Mammary epithelial cell (primary cell): ENCODE results near the gene TSPAN14.

Source experiments
- EZH2 ChIP-seq: IDR thresholded peaks from 2 replicates; pipeline ENCODE4 v1.6.1; 2012; ENCODE audit warnings: low read length, inconsistent platforms, borderline replicate concordance
- TF ChIP-seq, protein P1 (sequence below), 2 donors: IDR thresholded peaks in 1 of 2; conservative IDR thresholded peaks in 1 of 2; 2 replicates each; pipeline ENCODE4 v1.5.1; 2011 to 2012; ENCODE audit warnings: inconsistent platforms in 2 of 2, low read length in 2 of 2, mild to moderate bottlenecking in 2 of 2, control low read depth in 1 of 2, low read depth in 1 of 2; ENCODE audit not compliant: insufficient read depth in 1 of 2; ENCODE audit errors: extremely low read depth in 1 of 2

- TF ChIP-seq, protein P1, sequence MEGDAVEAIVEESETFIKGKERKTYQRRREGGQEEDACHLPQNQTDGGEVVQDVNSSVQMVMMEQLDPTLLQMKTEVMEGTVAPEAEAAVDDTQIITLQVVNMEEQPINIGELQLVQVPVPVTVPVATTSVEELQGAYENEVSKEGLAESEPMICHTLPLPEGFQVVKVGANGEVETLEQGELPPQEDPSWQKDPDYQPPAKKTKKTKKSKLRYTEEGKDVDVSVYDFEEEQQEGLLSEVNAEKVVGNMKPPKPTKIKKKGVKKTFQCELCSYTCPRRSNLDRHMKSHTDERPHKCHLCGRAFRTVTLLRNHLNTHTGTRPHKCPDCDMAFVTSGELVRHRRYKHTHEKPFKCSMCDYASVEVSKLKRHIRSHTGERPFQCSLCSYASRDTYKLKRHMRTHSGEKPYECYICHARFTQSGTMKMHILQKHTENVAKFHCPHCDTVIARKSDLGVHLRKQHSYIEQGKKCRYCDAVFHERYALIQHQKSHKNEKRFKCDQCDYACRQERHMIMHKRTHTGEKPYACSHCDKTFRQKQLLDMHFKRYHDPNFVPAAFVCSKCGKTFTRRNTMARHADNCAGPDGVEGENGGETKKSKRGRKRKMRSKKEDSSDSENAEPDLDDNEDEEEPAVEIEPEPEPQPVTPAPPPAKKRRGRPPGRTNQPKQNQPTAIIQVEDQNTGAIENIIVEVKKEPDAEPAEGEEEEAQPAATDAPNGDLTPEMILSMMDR (conservative IDR thresholded peaks at IDR 0.05 in 1 of 2, IDR thresholded peaks at IDR 0.05 in 1 of 2; ENCODE audit: extremely low read depth in 1 of 2, insufficient read depth in 1 of 2, low read depth in 1 of 2, low read length in 2 of 2) = no peak
- TF ChIP-seq EZH2 = no peak
Measured at GRCh38 chr10:80444124-80444523, 10.0 kb upstream of the TSPAN14 start.
